ENCODE data around the gene ARMC7.

DNA sequence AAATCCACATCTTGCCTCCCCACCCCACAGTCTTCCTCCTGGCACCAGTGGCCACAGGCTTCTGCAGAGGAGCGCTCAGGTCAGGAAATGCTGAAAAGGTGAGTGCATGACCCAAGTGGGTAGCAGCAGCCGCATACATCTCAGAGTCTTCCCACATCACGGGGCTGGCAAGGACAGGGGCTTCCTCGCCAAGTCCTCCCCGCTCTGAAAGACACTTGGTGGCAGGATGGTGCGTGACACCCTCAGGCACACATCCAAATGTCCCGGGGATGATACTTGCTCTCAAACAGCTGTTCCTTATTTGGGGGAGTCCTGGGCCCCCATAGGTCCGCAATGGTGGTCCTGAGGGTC, 30.8 kb upstream of the ARMC7 start:
- TF ChIP-seq, protein P1, sequence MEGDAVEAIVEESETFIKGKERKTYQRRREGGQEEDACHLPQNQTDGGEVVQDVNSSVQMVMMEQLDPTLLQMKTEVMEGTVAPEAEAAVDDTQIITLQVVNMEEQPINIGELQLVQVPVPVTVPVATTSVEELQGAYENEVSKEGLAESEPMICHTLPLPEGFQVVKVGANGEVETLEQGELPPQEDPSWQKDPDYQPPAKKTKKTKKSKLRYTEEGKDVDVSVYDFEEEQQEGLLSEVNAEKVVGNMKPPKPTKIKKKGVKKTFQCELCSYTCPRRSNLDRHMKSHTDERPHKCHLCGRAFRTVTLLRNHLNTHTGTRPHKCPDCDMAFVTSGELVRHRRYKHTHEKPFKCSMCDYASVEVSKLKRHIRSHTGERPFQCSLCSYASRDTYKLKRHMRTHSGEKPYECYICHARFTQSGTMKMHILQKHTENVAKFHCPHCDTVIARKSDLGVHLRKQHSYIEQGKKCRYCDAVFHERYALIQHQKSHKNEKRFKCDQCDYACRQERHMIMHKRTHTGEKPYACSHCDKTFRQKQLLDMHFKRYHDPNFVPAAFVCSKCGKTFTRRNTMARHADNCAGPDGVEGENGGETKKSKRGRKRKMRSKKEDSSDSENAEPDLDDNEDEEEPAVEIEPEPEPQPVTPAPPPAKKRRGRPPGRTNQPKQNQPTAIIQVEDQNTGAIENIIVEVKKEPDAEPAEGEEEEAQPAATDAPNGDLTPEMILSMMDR (conservative IDR thresholded peaks at IDR 0.05) = no peak
- no peak for TF ChIP-seq EZH2 (IDR thresholded peaks at IDR 0.05; ENCODE audit: low read depth)
